ENCODE results near the gene ADCYAP1R1. TPM values are rescaled to one million over a fixed set of nuclear protein-coding genes. Genes with fewer than 3 reads are reported as not detected.

Gene ADCYAP1R1
- total RNA-seq, 1 donor from 2014 or later: not detected

DNA sequence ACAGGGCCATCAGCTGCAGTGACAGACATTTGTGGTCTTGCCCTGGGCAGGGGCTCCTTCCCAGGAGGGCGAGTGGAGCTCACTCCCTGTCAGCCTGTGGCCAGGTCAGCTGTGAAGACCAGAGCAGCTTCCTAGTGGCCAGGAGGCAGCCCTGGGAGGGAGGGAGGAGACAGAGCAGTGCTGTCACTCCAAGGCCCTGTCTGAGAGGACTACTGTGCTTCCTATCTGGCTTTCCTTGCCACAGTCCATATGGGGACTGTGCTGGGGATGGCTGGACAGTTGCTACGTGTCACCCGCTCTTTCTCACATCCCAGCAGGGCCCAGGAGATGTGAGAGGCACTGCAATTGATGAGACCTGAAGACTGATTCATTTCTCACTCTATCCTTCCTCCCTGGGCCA lies 15.2 kb upstream of the ADCYAP1R1 start:
- DNase-seq (ENCODE audit: low read depth): no peak

GRCh38 chr7:31043051-31043471 lies 9.0 kb upstream of the ADCYAP1R1 start:
- DNase-seq (ENCODE audit: low read depth): peak; percentile 30

- DNase-seq (ENCODE audit: low read depth): no peak
These were observed 7.6 kb upstream of the ADCYAP1R1 start for GRCh38 chr7:31044529-31044928.

DNA sequence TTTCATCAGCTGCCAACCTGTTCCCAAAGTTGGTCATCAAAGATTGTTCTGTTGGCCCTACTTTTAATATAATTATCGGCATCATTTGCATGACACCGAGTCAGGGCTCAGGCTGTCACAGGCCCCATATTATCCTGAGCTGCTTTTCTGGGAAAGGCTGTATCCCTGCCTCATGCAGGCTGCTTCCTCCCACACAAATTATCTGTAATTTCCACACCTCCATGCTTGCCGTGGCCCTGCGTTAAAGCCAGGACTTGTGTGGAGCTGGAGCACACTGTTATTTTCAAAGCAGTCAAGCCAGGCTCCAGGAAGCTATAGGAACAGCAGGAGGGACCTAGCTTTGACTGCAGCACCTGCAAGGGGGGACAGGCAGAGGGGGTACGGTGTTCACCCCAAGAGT lies 5.4 kb upstream of the ADCYAP1R1 start:
- DNase-seq (ENCODE audit: low read depth): no peak

- no peak for DNase-seq (ENCODE audit: low read depth)
These were observed 4.6 kb upstream of the ADCYAP1R1 start for GRCh38 chr7:31047313-31048146.

DNA sequence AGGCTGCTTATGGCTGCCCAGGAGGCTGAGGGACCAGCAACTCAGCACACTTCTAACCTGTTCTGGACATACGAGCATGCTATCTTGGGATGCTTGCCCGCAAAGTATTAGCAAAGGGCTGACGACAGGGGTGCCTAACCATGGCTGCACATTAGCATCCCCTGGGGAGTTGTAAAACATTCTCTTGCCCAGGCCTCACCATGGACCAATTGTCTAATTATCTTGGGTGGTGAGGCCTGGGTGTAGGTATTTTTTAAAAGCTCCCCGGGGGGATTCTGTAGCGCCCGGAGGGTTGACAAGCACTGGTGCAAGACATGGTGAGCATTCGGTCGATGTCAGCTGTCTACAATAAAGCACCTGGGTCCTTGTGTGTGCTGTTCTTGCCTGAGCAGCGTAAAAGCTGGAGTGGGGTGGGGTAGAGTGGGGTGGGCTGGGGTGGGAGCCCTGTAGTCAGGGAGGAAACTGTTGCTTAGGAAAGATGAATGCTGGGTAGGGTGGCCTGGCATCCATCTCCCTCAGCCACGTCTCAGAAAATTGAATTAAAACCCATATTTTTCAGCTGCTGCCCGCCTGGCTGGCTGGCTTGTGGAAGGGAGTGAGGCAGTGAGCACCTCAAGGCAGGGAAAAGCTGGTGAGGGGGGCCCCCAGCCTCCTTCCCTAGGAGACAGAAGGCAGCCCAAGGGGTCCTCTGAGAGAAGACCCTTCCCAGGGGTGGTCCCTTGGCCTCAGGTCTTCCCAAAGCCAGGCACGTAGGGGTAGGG lies 2.9 kb upstream of the ADCYAP1R1 start:
- DNase-seq (ENCODE audit: low read depth): no peak

GRCh38 chr7:31052487-31052840 lies 356 bp downstream of the ADCYAP1R1 start:
- no peak for DNase-seq (ENCODE audit: low read depth)

- DNase-seq (ENCODE audit: low read depth): no peak
These were observed 913 bp downstream of the ADCYAP1R1 start for GRCh38 chr7:31052841-31053601.

DNA sequence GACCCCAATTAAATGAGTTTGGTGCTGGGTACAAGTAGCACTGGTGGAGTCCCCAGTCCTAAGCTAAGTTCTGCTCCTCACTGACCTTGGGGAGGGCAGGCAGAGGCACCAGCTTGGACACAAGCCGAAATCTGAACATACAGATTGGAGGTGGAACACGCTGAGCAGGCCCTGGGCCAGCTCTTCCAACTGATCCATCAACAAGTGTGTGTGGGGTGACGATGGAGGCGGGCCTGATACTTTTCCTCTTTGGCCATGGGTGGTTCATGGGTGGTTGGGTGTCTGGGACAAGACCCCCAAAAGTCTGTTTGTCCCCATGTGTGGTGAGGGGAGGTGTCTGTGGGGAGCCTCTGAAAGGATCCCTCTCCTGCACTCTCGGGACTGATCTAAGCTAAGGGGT lies 1.9 kb downstream of the ADCYAP1R1 start:
- DNase-seq (ENCODE audit: low read depth): no peak

GRCh38 chr7:31054608-31055278 lies 2.6 kb downstream of the ADCYAP1R1 start:
- DNase-seq (ENCODE audit: low read depth): no peak

GRCh38 chr7:31055471-31055870 lies 3.4 kb downstream of the ADCYAP1R1 start:
- no peak for DNase-seq (ENCODE audit: low read depth)

DNA sequence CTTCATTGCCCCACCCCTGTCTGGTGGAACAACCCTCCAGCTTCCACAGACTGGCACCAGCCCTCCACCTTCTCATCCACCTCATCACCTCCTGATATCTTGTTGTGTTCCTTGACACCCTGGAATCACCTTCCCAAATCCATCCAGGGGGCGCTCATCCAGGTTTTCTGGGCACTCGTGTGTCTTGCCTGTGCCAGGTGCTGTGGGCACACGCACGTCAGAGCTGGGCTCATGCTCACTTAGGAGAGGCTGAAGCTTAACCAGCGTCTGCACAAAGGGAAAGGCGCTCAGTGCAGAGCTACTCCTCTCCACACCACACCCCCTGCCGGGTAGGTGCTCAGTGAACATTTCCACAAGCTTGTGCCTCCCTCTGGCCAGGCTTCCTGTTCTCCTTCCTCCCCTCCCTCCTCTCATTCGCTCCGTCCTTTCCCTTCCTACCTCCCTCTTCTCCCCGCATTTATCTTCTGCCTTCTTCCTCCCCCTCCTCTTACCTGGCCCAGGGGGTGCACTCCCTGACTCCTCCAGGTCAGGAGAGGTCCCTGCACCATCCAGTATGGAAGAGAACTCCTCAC lies 4.8 kb downstream of the ADCYAP1R1 start:
- no peak for DNase-seq (ENCODE audit: low read depth)

DNA sequence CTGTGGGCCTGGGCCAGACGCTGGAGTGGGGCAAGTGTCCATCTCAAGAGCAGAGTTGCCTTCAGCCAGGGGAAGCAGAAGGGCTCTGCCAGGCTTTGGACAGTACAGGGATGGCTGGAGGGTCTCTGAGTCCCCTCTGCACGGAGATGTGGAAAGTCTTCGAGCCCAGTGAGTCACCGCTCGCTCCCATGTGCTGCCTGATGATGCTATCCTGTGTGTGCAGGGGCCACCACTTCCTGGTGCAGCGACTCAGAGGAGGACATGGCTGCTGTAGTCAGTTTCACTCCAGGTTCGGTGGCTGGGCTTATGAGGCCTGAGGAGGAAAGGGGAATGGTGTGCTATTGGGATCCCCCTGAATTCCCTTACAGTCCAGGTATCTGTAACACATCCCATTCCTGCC lies 6.0 kb downstream of the ADCYAP1R1 start:
- DNase-seq (ENCODE audit: low read depth): no peak

DNA sequence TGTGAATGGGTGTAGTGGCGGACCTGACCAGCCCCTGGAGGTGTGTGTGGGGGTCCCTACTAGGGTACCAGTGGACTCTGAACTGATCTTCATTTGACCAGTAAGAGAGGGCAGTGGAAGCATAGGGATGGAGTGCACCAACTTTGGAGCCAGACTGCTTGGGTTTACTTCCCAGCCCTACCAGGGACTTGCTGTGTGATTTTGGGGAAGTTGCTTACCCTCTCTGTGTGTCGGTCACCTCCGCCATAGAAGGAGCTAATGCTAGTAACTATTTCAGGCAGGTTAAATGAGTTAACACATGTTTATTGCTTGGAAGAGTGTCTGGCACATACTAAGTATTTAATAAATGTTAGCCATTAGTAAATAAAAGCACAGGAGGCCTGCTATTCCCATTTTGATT lies 6.6 kb downstream of the ADCYAP1R1 start:
- no peak for DNase-seq (ENCODE audit: low read depth)

GRCh38 chr7:31059551-31059950 lies 7.4 kb downstream of the ADCYAP1R1 start:
- no peak for DNase-seq (ENCODE audit: low read depth)

DNA sequence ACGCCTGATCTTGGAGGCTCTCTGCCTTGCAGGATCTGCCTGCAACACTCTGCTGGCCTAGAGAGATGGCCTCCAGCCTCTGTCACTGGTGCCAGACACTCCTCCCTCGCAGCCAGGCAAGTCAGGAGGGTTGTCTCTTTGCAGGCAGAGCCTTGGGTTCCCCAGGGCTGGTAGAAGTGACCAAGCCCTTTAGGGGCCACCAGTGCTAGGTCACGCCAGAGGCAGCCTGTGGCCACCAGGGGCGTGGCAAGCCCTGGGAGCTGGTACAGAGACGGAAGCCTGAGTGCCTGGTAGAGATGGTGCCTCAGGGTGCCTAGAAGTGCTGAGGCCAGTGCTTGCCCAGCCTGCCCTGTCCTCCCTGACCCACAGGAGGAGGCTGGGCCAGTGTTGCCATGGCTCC lies 9.1 kb downstream of the ADCYAP1R1 start:
- no peak for DNase-seq (ENCODE audit: low read depth)

GRCh38 chr7:31062746-31063435 lies 10.8 kb downstream of the ADCYAP1R1 start:
- no peak for DNase-seq (ENCODE audit: low read depth)

GRCh38 chr7:31065021-31065593 lies 13.0 kb downstream of the ADCYAP1R1 start:
- DNase-seq (ENCODE audit: low read depth): no peak

DNA sequence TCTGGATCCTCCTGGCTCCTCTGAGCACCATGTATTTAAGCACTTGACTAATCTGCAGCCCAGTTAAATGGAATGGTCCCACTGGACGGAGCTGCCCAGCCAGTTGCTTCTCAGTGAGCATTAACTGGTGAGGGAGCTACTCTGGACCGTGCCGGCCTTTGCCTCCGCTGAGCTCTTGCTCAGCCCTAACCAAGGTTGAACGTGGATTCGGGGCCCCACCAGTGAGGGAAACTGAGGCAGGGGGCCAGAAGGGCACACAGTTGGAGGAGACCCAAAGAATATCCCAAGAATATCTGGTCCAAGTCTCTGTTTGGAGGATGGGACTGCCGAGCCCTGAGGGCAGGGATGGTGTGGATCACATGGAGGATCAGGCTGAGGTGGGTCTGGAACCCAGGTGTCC lies 13.7 kb downstream of the ADCYAP1R1 start:
- DNase-seq (ENCODE audit: low read depth): no peak

GRCh38 chr7:31066516-31067130 lies 14.5 kb downstream of the ADCYAP1R1 start:
- DNase-seq (ENCODE audit: low read depth): no peak
